M059J (cell line): Measurements from ENCODE around the gene OR9Q1. TPM values are rescaled to one million over a fixed set of nuclear protein-coding genes. Genes with fewer than 3 reads are reported as not detected.
"Not testable (repeated sequence)": the region's sequence is repeated elsewhere in the genome, so short reads cannot be mapped to it uniquely, and the experiment has no call there.

Source experiments
- DNase-seq: peaks from one replicate; pipeline ENCODE4 v3.0.0-alpha.2; 2012; ENCODE audit warnings: low read depth
- total RNA-seq: library from RNA; depleted of rRNA; stranded (reverse); fragments of >200 nt; shearing (Covaris generic); gene quantifications from 2 replicates; pipeline ENCODE4 v1.2.3, GENCODE V29; 2014

Gene OR9Q1
- total RNA-seq, 1 experiment from 2014 or later = not detected

GRCh38 chr11:58133309-58134076 lies 109.8 kb downstream of the OR9Q1 start:
- no peak for DNase-seq

GRCh38 chr11:58134151-58134550 lies 110.5 kb downstream of the OR9Q1 start:
- no peak for DNase-seq

- DNase-seq = no peak
Measured at GRCh38 chr11:58135171-58135570, 111.5 kb downstream of the OR9Q1 start.

- DNase-seq = no peak
Measured at GRCh38 chr11:58142761-58143160, 119.1 kb downstream of the OR9Q1 start.

GRCh38 chr11:58152781-58153180 lies 129.1 kb downstream of the OR9Q1 start:
- DNase-seq = no peak

- no peak for DNase-seq
Measured at GRCh38 chr11:58164389-58164788, 140.7 kb downstream of the OR9Q1 start.

DNA sequence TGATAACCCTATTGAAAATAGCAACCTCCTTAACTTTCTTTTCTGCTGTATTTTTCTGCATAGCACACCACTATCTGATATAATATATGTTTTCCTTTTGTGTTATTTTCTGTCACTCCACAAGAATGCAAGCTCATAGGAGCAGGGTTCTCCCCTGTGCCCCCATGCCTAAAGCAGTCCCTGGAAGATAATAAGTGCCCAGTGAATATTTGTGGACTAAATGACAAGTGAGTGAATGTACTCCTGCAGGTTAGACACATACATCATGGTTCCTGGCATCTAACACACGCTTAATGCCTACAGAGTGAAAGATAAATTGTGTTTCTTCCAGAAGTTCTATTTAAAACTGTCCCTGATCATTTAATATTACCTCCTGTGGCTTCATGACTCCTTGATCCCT lies 141.3 kb downstream of the OR9Q1 start:
- no peak for DNase-seq

- DNase-seq = no peak
Measured at GRCh38 chr11:58165504-58166106, 141.9 kb downstream of the OR9Q1 start.

- no peak for DNase-seq
Measured at GRCh38 chr11:58177409-58178054, 153.9 kb downstream of the OR9Q1 start.

- no peak for DNase-seq
Measured at GRCh38 chr11:58178444-58178843, 154.8 kb downstream of the OR9Q1 start.

DNA sequence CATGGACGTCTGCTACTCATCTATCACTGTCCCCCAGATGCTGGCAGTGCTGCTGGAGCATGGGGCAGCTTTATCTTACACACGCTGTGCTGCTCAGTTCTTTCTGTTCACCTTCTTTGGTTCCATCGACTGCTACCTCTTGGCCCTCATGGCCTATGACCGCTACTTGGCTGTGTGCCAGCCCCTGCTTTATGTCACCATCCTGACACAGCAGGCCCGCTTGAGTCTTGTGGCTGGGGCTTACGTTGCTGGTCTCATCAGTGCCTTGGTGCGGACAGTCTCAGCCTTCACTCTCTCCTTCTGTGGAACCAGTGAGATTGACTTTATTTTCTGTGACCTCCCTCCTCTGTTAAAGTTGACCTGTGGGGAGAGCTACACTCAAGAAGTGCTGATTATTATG lies 156.0 kb downstream of the OR9Q1 start:
- DNase-seq = no peak

GRCh38 chr11:58186938-58187337 lies 163.3 kb downstream of the OR9Q1 start:
- no peak for DNase-seq

DNA sequence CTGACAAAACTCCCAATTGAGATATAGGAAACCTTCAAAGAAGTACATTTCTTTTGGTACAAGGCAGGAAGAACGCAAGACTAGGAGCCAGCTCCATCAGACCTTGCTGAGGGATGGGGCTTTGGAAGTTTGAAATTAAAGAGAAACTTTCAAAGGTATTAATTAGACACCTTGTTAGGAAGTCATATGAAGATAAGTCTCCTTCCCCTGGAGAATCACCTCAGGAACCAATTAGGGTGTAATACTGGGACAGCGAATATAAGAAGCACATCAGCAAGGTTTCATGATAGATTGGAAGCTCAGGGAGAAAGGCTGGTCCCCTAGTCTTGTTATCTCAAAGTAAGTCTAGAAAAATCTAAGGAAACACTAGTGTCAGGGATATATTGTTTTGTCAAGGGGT lies 165.1 kb downstream of the OR9Q1 start, which contains the start of gene OR9Q2:
OR9Q2 (plus strand) TSS at position 301 of the 400 bp plus-strand sequence. CDS start 1,421 bp downstream, outside the sequence.
- DNase-seq = no peak

DNA sequence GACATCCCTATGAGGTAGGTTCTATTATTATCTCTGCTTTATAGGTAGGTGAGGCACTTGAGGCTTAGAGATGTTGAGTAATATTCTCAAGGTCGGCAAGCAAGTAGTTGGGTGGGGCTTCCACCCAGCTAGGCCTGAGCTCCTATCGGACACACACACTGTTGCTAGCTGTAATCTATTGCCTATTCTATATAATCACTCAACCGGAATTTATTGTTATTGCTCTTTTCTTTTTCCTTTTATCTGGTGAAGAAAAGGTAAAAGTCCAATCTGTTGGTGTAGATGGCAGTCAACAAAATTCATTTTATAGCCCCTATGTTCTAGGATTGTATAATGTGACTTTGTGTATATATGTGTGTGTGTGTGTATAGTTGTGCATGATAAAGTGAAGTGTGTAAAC lies 168.5 kb downstream of the OR9Q1 start:
- DNase-seq = no peak

GRCh38 chr11:58193391-58193790 lies 169.7 kb downstream of the OR9Q1 start:
- no peak for DNase-seq

- no peak for DNase-seq
Measured at GRCh38 chr11:58195939-58196338, 172.3 kb downstream of the OR9Q1 start.

DNA sequence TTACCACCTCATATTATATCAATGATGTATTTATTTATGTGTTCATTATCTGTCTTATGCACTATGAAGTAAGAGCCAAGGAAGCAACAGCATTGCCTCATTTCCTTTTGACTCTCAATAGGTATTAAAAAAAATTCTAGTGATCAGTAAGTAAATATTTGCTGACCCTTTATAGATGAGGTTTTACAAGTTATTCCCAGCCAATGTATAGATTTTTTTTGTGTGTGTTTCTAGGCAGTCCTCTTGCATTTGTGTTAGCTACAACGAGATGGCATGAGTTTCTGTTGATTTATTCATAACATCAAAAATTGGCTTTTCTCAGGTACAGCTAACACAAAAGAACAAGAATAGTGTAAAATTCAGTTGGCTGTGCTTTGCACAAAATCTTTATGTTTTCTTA lies 175.6 kb downstream of the OR9Q1 start:
- DNase-seq = no peak

- DNase-seq = no peak
Measured at GRCh38 chr11:58204042-58204441, 180.4 kb downstream of the OR9Q1 start, which contains the start of gene OR1S2. Gene OR1S2 (minus strand): TSS chr11:58204142. CDS start chr11:58204142, 0 bp downstream.

DNA sequence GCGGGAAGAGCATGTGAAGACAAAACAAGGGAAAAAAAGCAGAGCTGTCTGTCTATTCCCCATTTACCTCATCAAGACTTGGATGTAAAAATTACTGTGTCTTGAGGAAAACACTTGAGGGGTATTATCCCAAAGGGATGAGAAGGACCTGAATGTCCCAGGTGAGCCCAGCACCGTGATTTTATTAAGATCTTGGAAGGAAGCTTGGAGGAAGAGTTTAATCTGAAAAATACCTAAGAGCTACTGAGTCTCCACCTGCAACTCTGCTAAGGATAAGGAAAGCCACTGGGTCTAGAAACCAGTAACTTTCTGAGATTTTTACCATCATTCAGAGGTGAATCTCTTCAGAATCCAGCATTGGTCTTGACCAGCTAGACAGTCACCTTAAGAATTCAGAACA lies 188.7 kb downstream of the OR9Q1 start, which contains the start of gene OR1S1:
OR1S1 (plus strand) TSS at position 301 of the 400 bp plus-strand sequence.
- not testable (repeated sequence) for DNase-seq

DNA sequence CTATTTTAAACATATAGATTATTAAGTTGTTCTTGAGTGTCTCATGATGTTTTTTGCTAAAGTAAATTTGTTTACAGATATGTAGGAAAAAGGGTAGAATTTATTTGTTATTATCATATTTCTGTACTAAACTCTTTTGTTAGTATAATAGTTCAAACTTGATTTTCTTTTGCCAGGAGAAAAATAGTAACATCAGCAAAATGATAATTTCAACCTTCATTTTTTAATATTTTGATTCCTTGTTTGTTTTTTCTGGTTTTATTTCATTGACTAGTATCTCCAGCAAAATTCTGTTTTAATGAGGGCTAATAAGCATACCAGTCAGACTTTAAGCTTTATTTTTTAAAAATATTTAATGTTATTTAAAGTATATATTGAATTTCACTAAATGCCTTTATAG lies 192.8 kb downstream of the OR9Q1 start:
- no peak for DNase-seq

DNA sequence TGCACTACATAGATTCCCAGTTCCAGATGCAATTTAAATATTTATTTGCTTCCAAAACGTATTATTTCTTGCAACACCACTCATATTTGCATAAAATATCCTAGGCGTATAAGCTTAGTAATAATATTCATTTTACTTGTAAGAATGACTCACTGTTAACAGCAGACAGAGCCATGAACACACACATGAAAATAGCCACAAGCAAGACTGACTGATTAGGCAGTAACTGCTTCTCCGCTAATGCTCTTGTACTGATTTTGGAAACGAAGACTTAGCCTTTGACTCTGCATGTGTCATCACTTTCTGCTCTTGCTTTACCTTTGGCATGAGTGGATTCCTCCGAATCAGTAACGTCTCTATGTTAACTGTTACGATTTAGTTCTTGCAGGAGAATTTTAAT lies 199.0 kb downstream of the OR9Q1 start:
- peak; percentile 6 for DNase-seq

DNA sequence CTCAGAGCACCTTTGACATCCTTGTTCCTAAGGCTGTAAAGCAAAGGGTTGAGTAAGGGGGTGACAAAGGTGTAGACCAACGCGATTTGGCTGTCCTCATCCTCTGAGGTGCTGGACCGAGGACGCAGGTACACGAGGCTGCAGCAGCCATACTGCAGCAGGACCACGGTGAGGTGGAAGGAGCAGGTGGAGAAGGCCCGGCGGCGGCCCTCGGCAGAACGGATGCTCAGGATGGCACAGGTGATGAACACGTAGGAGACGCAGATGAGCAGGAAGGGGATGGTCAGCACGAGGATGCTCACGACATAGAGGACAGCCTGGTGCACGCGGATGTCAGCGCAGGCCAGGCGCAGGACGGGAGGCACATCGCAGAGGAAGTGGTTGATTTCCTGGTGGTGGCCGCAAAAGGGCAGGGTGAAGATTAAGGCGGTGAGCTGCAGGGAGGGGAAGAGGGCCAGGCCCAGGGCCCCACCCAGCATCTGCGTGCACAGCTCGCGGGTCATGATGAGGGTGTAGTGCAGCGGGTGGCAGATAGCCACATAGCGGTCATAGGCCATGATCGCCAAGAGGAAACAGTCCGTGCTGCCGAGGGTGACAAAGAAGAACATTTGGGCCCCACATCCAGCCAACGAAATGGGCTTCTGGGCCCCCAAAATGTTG lies 204.4 kb downstream of the OR9Q1 start:
- DNase-seq = no peak
